Left ventricle myocardium inferior (tissue), 1 donor: ENCODE data around the gene RXRG. TPM values are rescaled to one million over a fixed set of nuclear protein-coding genes. Genes with fewer than 3 reads are reported as not detected.

Source experiments
- DNase-seq: peaks from one replicate; pipeline ENCODE4 v3.0.0-alpha.2; 2020
- H3K27ac ChIP-seq: fragments of 200-600 bp; replicated peaks from 2 replicates; pipeline ENCODE4 v1.8.0; 2021
- H3K27me3 ChIP-seq: fragments of 200-600 bp; 2 replicates; pipeline ENCODE4 v1.8.0; 2021; ENCODE audit warnings: low read depth
- H3K36me3 ChIP-seq: fragments of 200-600 bp; 2 replicates; pipeline ENCODE4 v1.8.0; 2021
- H3K4me1 ChIP-seq: fragments of 200-600 bp; 2 replicates; pipeline ENCODE4 v1.8.0; 2021
- H3K4me3 ChIP-seq: fragments of 200-600 bp; 2 replicates; pipeline ENCODE4 v1.8.0; 2021; ENCODE audit warnings: mild to moderate bottlenecking, moderate library complexity
- H3K9me3 ChIP-seq: fragments of 200-600 bp; replicated peaks from 2 replicates; pipeline ENCODE4 v1.8.0; 2021
- intact Hi-C: fragments of 100-400 bp; cut with micrococcal nuclease; formaldehyde crosslinking; loops from one replicate; pipeline ENCODE4 v1.11.0; 2022
- total RNA-seq: library from RNA; stranded (reverse); fragmentation: NEBNext Ultra II Directional; extraction: Animal tissue kit (Norgen Biotek cat#: 25700); gene quantifications from one replicate; pipeline ENCODE4 v1.2.1, GENCODE V29; 2021
- TF ChIP-seq, protein P1 (sequence below): fragments of 200-600 bp; IDR thresholded peaks from 2 replicates; pipeline ENCODE4 v1.8.0; 2021; ENCODE audit warnings: antibody characterized with exemption, mild to moderate bottlenecking, borderline replicate concordance
- donor health status: DM: no; HTN: yes; CAD: no; lungs with severe emphysema.

RXRG gene
- total RNA-seq, 1 donor from 2014 or later = 9.3 TPM

DNA sequence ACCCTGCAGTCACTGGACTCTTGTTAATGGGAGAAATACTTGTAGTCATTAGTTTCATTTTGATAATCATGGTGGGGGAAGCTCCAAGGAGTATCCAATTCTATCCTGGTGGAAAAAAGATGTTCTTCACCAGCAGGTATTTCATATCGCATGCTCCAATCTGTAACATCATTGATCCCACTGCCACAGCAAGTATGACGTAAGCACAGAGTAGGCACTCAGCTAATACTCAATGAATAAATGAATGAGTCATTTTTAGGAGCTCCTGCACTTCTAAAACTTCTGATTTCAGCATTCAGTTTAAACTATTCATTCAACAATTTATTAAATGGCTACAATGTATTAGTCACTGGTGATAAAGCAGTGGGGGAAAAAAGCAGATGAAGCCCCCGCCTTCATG is 30.3 kb downstream of the RXRG start:
- H3K36me3 ChIP-seq = no peaks in the 10 kb centered on the region
- H3K4me3 ChIP-seq = no peak overlapping the region
- peaks cover 26% of the 10 kb centered on the region for H3K4me1 ChIP-seq
- peaks cover 20% of the 10 kb centered on the region for H3K27me3 ChIP-seq
- no peak overlapping the region for H3K27ac ChIP-seq
- TF ChIP-seq, protein P1, sequence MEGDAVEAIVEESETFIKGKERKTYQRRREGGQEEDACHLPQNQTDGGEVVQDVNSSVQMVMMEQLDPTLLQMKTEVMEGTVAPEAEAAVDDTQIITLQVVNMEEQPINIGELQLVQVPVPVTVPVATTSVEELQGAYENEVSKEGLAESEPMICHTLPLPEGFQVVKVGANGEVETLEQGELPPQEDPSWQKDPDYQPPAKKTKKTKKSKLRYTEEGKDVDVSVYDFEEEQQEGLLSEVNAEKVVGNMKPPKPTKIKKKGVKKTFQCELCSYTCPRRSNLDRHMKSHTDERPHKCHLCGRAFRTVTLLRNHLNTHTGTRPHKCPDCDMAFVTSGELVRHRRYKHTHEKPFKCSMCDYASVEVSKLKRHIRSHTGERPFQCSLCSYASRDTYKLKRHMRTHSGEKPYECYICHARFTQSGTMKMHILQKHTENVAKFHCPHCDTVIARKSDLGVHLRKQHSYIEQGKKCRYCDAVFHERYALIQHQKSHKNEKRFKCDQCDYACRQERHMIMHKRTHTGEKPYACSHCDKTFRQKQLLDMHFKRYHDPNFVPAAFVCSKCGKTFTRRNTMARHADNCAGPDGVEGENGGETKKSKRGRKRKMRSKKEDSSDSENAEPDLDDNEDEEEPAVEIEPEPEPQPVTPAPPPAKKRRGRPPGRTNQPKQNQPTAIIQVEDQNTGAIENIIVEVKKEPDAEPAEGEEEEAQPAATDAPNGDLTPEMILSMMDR = no peak
- intact Hi-C loops = no loop called here
- H3K9me3 ChIP-seq = no peaks in the 10 kb centered on the region
- DNase-seq = no peak

DNA sequence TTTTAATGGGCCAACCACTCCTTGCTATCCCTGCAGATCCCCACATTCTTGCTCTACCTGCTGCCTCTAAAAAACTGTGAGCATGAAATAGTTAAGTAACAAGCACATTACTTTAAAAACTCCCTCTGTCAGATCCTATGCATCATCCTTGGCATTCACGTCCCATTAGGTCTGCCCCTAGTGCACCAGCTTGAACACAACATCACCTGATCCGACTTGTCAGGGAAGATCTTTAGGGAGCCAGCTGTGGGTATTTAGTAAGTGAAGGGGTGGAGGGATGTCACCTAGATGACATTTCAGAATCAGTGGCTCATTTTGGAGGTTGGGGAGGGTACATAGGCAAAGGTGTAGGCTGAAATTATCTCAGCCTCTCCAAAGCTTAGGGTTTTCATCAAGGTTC is 33.5 kb downstream of the RXRG start:
- Histone ChIP-seq H3K9me3 (no peaks in the 10 kb centered on the region), H3K36me3 (no peaks in the 10 kb centered on the region), H3K27me3 (peaks cover 26% of the 10 kb centered on the region), H3K27ac (no peak overlapping the region), H3K4me3 (no peak overlapping the region), H3K4me1 (peaks cover 28% of the 10 kb centered on the region)
- intact Hi-C loops = no loop called here
- no peak for DNase-seq
- TF ChIP-seq, protein P1 = no peak

DNA sequence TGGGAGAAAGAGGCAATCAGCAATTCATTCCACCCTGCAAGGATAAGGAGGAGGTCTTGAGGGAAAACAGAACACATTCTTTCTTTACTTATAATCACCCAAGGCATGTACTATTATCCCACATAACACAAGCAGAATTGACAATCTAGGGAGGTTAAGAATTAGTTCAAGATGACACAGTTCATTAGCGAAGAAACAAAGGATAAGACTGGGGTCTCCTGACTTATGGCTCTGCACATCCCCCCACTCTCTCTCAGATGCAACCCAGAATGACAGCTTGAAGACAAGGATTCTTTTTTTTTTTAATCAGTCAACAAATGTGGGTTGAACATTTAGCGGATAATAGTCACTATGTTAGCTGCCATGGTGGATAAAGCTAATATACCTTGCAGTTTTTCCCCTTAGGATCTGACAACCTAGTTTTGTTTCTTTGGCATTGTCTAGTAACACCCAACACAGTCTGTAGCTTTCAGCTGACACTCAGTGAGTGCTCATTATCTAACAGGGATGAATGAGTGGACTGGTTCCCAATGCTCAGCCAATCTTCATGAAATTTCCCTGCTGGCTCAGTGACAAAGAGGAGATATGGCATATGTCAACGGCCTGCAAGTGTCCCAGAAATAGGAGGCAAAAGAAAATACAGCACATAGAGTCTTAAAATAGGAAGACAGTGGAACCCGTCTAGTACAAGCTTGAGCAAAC is 35.1 kb downstream of the RXRG start:
- H3K4me3 ChIP-seq = no peak overlapping the region
- H3K4me1 ChIP-seq = peaks cover 25% of the 10 kb centered on the region
- TF ChIP-seq, protein P1 = no peak
- H3K27ac ChIP-seq = peak overlapping the region; percentile 54
- H3K36me3 ChIP-seq = no peaks in the 10 kb centered on the region
- peaks cover 29% of the 10 kb centered on the region for H3K27me3 ChIP-seq
- intact Hi-C loops = loop anchor here (5.0 kb wide), 1 partner anchor 182 kb away; no protein-coding TSS in a partner anchor
- H3K9me3 ChIP-seq = no peaks in the 10 kb centered on the region
- DNase-seq = no peak

DNA sequence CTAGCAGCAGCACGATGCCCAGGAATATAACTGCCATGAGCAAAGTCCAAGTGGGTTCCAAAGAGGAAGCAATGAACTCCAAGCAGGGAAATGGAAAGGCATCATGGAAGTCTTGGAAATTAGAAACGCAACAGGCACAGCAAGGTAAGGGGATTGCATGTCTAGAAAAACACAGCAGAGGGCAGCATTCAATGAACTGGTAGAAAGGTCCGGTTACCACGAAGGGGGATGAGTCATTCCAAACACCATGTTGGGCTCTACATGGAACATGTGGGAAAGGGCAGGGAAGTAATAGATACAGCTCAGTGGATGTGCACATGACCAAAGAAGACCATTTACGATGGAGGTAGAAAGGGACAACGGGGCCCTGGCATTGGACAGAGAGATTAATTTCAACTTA is 36.4 kb downstream of the RXRG start:
- Histone ChIP-seq H3K9me3 (no peaks in the 10 kb centered on the region), H3K36me3 (no peaks in the 10 kb centered on the region), H3K4me1 (peaks cover 25% of the 10 kb centered on the region), H3K27ac (no peak overlapping the region), H3K4me3 (no peak overlapping the region), H3K27me3 (peaks cover 29% of the 10 kb centered on the region)
- no peak for DNase-seq
- TF ChIP-seq, protein P1 = peak; percentile 61
- intact Hi-C loops = loop anchor here (5.0 kb wide), 1 partner anchor 184 kb away; no protein-coding TSS in a partner anchor

DNA sequence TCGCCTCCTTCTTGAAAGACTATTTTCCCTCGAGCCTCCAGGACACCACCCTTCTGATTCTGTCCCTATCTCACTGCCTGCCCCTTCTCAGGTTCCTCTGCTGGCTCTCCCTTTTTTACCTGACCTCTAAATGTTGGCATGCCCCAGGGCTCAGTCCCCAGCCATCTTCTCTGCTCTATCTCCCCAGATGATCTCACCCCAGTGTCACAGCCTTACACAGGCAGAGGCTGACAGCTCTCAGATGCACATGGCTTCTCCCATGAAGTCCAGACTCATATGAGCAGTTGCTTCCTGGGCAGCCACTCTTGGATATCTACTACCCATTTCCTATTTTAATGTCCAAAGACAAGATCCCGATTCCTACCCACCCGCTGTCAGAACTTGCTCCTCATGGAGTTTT is 37.5 kb downstream of the RXRG start:
- intact Hi-C loops = loop anchor here (5.0 kb wide), 1 partner anchor 185 kb away; no protein-coding TSS in a partner anchor
- no peak overlapping the region for H3K4me3 ChIP-seq
- H3K4me1 ChIP-seq = peaks cover 25% of the 10 kb centered on the region
- H3K27ac ChIP-seq = no peak overlapping the region
- peaks cover 23% of the 10 kb centered on the region for H3K27me3 ChIP-seq
- no peaks in the 10 kb centered on the region for H3K9me3 ChIP-seq
- no peak for DNase-seq
- H3K36me3 ChIP-seq = no peaks in the 10 kb centered on the region
- TF ChIP-seq, protein P1 = no peak
